ENCODE results near the gene PDE1A.

PDE1A gene

DNA sequence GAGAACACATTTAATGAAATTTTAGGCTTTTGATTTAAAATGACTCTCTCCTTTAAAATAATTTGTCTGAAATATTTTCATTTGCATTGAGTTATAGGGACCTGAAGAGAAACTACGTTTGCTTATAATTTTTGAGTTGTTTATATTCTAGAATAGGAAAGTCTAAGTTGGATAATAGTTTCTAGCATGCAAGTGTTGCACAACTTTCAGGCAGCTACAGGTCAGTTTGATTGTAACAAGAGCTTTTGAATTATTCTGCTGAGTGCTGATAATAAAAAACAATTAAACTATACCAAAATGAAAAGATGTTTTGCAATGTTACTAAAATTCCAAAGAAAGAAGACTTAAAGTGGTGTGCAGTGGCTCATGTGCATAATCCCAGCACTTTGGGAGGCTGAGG is 71.0 kb downstream of the PDE1A start:
- Histone ChIP-seq H3K27me3 (ENCODE audit: control insufficient read depth, insufficient read depth, low read length) (no peaks in the 10 kb centered on the region), H3K9me3 (ENCODE audit: control insufficient read depth, low read depth, low read length) (no peaks in the 10 kb centered on the region), H3K27ac (ENCODE audit: low read length) (no peak overlapping the region), H3K4me3 (ENCODE audit: low read length) (no peak overlapping the region), H3K9ac (ENCODE audit: low read length) (no peak overlapping the region), H3K4me1 (ENCODE audit: control insufficient read depth, low read depth, low read length) (no peaks in the 10 kb centered on the region), H3K36me3 (ENCODE audit: control insufficient read depth, low read depth, low read length) (no peaks in the 10 kb centered on the region)

DNA sequence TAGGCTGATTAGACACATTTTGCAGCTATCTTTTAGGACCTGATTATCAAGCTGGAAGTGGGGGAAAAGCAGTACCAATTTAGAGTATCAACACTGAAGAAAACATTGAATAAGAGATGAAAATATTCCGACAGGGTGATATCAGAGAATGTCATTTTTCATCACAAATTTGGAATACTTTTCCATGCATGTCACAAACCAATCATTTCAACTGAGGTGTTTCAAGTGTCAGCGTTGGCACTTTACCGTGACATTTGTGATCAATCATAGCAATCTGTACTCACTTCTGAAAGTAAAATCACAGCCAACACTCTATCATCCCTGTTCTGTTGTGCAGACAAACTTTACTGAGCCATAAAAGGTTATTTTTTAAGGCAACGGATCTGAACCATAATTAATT is 75.4 kb downstream of the PDE1A start:
- no peak overlapping the region for H3K9ac ChIP-seq (ENCODE audit: low read length)
- H3K4me3 ChIP-seq (ENCODE audit: low read length): no peak overlapping the region
- H3K27ac ChIP-seq (ENCODE audit: low read length): no peak overlapping the region
- no peaks in the 10 kb centered on the region for H3K4me1 ChIP-seq (ENCODE audit: control insufficient read depth, low read depth, low read length)
- no peaks in the 10 kb centered on the region for H3K27me3 ChIP-seq (ENCODE audit: control insufficient read depth, insufficient read depth, low read length)
- H3K36me3 ChIP-seq (ENCODE audit: control insufficient read depth, low read depth, low read length): no peaks in the 10 kb centered on the region
- no peaks in the 10 kb centered on the region for H3K9me3 ChIP-seq (ENCODE audit: control insufficient read depth, low read depth, low read length)

DNA sequence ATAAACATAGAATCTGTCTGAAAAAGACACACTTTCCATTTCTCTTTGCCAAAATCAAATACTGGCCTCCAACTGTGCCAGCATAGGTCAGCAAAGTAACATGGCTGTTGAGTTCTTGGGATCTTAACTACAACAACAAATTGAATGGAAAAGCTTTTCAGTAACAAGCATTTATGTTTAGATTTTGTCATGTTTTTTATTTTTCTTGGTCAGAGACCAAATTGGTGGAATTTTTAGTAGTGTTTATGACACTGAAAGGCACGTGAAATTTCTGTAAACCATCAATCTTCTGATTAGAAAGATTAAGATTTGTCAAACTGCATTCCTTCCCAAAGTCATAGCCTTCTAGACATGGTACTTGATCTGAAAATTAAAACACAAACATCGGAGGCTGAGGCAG is 77.6 kb downstream of the PDE1A start:
- Histone ChIP-seq H3K4me3 (ENCODE audit: low read length) (no peak overlapping the region), H3K4me1 (ENCODE audit: control insufficient read depth, low read depth, low read length) (no peaks in the 10 kb centered on the region), H3K9ac (ENCODE audit: low read length) (no peak overlapping the region), H3K27ac (ENCODE audit: low read length) (no peak overlapping the region), H3K27me3 (ENCODE audit: control insufficient read depth, insufficient read depth, low read length) (no peaks in the 10 kb centered on the region), H3K9me3 (ENCODE audit: control insufficient read depth, low read depth, low read length) (no peaks in the 10 kb centered on the region), H3K36me3 (ENCODE audit: control insufficient read depth, low read depth, low read length) (no peaks in the 10 kb centered on the region)

DNA sequence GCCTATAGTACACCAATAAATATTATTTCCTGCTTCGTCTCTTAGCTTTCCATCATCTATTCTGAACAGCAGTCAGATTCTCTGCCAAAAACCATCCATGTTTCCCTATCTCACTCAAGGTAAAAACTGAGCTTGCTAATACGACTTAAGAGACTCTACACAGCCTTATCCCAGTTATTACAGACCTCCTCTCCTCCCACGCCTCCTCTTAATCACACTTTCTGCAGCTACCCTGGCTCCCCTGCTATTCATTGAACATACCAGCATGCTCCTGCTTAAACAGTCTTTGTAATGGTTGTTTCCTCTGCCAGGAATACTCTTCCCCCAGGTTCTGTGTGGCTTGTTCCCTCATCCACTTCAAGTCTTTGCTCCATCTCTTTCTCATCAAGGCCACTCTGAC is 81.5 kb downstream of the PDE1A start:
- no peaks in the 10 kb centered on the region for H3K4me1 ChIP-seq (ENCODE audit: control insufficient read depth, low read depth, low read length)
- no peak overlapping the region for H3K9ac ChIP-seq (ENCODE audit: low read length)
- H3K9me3 ChIP-seq (ENCODE audit: control insufficient read depth, low read depth, low read length): no peaks in the 10 kb centered on the region
- H3K27me3 ChIP-seq (ENCODE audit: control insufficient read depth, insufficient read depth, low read length): no peaks in the 10 kb centered on the region
- no peaks in the 10 kb centered on the region for H3K36me3 ChIP-seq (ENCODE audit: control insufficient read depth, low read depth, low read length)
- no peak overlapping the region for H3K27ac ChIP-seq (ENCODE audit: low read length)
- no peak overlapping the region for H3K4me3 ChIP-seq (ENCODE audit: low read length)

DNA sequence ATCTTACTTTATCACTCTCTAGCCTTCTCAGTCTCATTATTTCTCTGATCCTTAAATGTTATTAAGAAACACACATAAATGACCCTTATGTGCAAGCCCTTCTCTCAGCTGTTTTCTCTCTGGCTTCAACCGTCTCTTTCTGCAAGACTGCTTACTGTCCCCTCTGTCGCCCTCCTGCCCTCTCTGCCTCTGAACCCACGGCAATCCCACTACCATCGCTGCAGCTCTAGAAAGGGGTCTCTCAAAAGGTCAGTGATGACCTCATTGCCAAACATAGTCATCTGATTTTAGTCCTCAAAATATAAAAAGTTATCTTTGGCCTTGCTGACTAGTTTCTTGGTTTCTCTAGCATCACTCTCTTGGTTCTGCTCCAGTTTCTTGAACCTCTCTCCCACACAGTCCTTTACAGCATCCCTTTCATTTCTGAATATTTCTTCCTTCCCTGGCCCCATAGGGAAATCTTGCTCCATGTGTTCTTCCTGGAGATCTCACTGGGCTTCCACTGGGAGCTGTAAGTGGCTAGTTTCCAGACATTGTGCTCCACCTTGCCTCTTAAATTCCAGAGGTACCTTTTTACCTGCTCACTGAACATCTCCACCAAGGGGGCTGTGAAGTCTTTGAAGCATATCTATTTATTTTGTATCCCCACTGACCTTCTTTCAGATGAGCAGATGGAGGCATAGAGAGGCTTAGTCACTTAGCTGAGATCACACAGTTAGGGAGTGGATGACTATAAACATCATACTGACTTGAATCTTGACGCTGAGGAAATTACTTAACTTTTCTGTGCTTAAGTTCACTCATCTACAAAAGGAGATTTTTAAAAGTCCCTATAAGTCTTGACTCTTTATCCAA is 96.2 kb downstream of the PDE1A start:
- Histone ChIP-seq H3K9ac (ENCODE audit: low read length) (no peak overlapping the region), H3K27ac (ENCODE audit: low read length) (no peak overlapping the region), H3K4me3 (ENCODE audit: low read length) (no peak overlapping the region), H3K9me3 (ENCODE audit: control insufficient read depth, low read depth, low read length) (no peaks in the 10 kb centered on the region), H3K27me3 (ENCODE audit: control insufficient read depth, insufficient read depth, low read length) (no peaks in the 10 kb centered on the region), H3K4me1 (ENCODE audit: control insufficient read depth, low read depth, low read length) (no peaks in the 10 kb centered on the region), H3K36me3 (ENCODE audit: control insufficient read depth, low read depth, low read length) (no peaks in the 10 kb centered on the region)

DNA sequence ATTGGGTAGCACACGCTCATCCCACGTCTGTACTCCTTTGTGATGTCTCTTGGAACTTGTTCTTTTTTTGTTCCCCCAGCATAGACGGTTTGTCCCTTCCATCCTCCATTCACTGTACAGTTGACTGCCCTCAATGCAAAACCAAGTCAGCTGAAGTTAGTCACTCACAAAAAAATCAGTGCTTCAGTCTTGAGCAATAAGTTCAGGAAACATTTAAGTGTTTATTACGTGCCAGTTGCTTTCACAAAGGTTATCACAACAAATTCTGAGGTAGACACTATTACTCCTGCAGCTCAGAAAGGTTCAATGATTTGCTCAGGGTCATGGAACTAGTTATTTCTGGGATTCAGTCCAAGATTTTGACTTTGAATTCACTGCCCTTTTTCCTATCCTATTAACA is 102.2 kb downstream of the PDE1A start:
- H3K27ac ChIP-seq (ENCODE audit: low read length): no peak overlapping the region
- H3K9me3 ChIP-seq (ENCODE audit: control insufficient read depth, low read depth, low read length): no peaks in the 10 kb centered on the region
- no peaks in the 10 kb centered on the region for H3K27me3 ChIP-seq (ENCODE audit: control insufficient read depth, insufficient read depth, low read length)
- H3K36me3 ChIP-seq (ENCODE audit: control insufficient read depth, low read depth, low read length): no peaks in the 10 kb centered on the region
- no peaks in the 10 kb centered on the region for H3K4me1 ChIP-seq (ENCODE audit: control insufficient read depth, low read depth, low read length)
- H3K9ac ChIP-seq (ENCODE audit: low read length): no peak overlapping the region
- H3K4me3 ChIP-seq (ENCODE audit: low read length): no peak overlapping the region

DNA sequence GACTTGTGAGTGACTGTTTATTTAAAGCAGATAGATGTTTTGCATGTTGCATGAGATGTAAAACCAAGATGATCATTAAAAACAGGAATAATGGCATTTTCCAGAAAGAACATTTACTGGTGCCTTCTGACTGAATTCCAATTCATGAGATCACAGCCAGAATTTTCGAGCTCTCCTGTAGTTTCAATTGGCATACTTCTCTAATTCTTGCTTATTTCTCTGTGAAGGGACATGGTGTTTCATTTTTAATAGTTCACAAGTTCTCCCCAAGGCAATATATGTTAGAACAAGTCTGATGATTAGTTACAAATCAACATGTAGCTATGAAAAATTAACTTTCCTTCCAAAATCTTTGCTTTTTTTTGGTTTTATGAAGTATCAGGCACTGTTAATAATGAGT is 105.7 kb downstream of the PDE1A start:
- H3K9me3 ChIP-seq (ENCODE audit: control insufficient read depth, low read depth, low read length): no peaks in the 10 kb centered on the region
- no peaks in the 10 kb centered on the region for H3K4me1 ChIP-seq (ENCODE audit: control insufficient read depth, low read depth, low read length)
- H3K9ac ChIP-seq (ENCODE audit: low read length): no peak overlapping the region
- H3K4me3 ChIP-seq (ENCODE audit: low read length): no peak overlapping the region
- no peaks in the 10 kb centered on the region for H3K27me3 ChIP-seq (ENCODE audit: control insufficient read depth, insufficient read depth, low read length)
- H3K36me3 ChIP-seq (ENCODE audit: control insufficient read depth, low read depth, low read length): no peaks in the 10 kb centered on the region
- no peak overlapping the region for H3K27ac ChIP-seq (ENCODE audit: low read length)

DNA sequence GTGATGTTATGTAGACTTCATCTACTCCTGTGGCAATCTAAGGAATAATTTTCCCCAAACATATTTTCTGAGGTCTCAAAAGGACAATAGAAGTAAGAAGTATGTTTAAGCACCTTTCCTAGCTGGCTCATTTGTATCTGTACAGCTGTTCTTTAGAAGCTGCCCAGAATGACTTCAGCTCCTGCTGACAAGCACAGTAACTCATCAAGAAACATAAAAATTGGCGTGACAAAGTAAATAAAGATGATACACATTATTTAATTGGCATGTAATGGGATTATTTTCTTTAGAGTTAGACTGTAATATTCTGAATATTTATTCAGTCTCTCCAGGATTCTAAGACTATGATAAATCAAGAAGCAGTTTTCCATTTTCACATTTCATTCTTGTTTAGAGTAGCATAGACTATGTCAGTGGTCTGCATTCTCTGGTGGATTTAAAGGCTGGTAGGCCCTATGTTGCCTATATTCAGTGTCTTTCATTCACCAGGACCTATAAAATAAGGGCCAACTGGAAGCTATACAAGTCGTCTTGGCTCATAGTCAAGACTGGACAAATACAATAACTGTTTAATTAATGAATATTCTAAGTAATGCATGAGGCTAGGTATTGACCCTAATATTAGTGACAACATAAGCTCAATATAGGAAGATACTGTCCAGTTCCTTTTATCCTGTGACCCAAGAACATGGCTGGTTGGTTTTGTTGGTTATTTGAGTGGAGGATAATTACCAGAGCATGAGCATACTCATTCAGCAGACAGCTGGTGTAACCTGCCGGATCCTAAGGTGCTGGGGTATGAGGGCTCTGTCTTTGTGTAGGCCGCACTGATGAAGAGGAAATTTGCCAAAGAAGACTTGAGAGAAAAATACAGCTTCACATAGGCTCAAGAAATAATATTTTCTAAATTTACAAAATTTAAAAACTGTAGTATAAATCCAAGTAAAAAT is 107.0 kb downstream of the PDE1A start:
- Histone ChIP-seq H3K27me3 (ENCODE audit: control insufficient read depth, insufficient read depth, low read length) (no peaks in the 10 kb centered on the region), H3K36me3 (ENCODE audit: control insufficient read depth, low read depth, low read length) (no peaks in the 10 kb centered on the region), H3K9me3 (ENCODE audit: control insufficient read depth, low read depth, low read length) (no peaks in the 10 kb centered on the region), H3K4me3 (ENCODE audit: low read length) (no peak overlapping the region), H3K4me1 (ENCODE audit: control insufficient read depth, low read depth, low read length) (no peaks in the 10 kb centered on the region), H3K9ac (ENCODE audit: low read length) (no peak overlapping the region), H3K27ac (ENCODE audit: low read length) (no peak overlapping the region)

DNA sequence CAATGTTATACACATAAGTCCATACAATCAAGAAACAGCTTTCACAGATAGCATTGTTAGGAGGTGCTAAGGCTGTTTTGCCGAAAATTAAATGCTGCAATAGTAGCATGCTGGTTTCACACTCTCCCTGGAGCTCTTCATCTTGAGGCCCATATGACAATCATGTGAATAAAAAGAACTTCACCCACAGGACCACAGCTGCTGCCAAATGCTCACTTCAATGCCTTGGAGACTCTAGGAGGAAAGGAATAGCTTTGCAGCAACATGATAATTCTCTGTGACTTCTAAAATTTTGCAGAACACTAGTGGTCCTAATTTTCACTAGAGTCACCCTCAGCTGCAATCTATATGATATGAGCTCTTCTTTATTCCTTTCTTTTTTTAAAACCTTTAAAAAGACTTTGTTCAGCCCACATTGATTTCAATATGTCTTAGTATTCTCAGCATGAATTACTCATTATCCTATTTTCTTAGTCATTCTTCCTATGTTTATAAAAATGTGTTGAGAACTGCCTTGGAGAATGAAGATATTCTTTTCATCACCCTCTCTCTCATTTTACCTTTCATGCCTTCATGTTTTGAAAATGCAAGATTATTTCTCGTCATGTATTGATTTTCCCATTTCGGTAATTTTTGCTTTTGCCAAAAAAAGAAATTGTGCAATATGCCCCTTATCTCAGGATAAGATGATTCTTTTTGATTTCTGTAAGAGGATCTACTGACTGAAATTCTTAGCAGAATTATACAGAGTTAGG is 108.2 kb downstream of the PDE1A start:
- no peaks in the 10 kb centered on the region for H3K9me3 ChIP-seq (ENCODE audit: control insufficient read depth, low read depth, low read length)
- no peak overlapping the region for H3K9ac ChIP-seq (ENCODE audit: low read length)
- no peak overlapping the region for H3K27ac ChIP-seq (ENCODE audit: low read length)
- H3K4me1 ChIP-seq (ENCODE audit: control insufficient read depth, low read depth, low read length): no peaks in the 10 kb centered on the region
- no peaks in the 10 kb centered on the region for H3K27me3 ChIP-seq (ENCODE audit: control insufficient read depth, insufficient read depth, low read length)
- H3K36me3 ChIP-seq (ENCODE audit: control insufficient read depth, low read depth, low read length): no peaks in the 10 kb centered on the region
- no peak overlapping the region for H3K4me3 ChIP-seq (ENCODE audit: low read length)

DNA sequence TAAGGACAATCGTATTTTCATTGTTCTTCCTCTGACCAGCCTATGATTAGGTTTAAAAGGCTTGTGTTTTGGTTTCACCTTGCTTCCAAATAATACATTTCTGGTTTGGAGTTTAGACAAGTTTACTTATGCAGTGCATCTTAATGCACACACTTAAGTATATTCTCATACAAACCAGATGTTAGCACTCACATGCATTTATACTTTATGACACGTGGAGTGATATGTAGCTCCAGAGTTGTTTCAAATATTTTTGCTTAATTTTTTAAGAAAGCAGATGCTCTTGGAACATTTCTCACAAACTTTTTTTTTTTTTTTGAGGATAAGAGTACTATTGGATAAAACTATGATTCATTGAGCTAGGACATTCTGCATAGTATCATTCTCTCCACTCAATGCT is 109.9 kb downstream of the PDE1A start:
- no peak overlapping the region for H3K4me3 ChIP-seq (ENCODE audit: low read length)
- H3K36me3 ChIP-seq (ENCODE audit: control insufficient read depth, low read depth, low read length): no peaks in the 10 kb centered on the region
- no peaks in the 10 kb centered on the region for H3K9me3 ChIP-seq (ENCODE audit: control insufficient read depth, low read depth, low read length)
- H3K9ac ChIP-seq (ENCODE audit: low read length): no peak overlapping the region
- H3K27me3 ChIP-seq (ENCODE audit: control insufficient read depth, insufficient read depth, low read length): no peaks in the 10 kb centered on the region
- H3K4me1 ChIP-seq (ENCODE audit: control insufficient read depth, low read depth, low read length): no peaks in the 10 kb centered on the region
- no peak overlapping the region for H3K27ac ChIP-seq (ENCODE audit: low read length)

DNA sequence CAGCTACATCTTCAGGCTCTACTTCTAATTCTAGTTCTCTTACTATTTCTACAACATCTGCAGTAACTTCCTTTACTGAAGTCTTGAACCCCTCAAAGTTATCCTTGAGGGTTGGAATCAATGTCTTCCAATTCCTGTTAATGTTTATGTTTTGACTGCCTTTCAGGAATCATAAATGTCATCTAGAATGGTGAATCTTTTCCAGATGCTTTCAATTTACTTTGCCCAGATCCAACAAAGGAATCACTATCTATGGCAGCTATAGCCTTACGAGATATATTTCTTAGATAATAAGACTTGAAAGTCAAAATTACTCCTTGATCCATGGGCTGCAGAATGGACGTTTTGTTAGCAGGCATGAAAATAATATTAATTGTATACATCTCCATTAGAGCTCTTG is 123.9 kb downstream of the PDE1A start:
- H3K4me3 ChIP-seq (ENCODE audit: low read length): no peak overlapping the region
- H3K9me3 ChIP-seq (ENCODE audit: control insufficient read depth, low read depth, low read length): no peaks in the 10 kb centered on the region
- H3K9ac ChIP-seq (ENCODE audit: low read length): no peak overlapping the region
- H3K4me1 ChIP-seq (ENCODE audit: control insufficient read depth, low read depth, low read length): no peaks in the 10 kb centered on the region
- no peaks in the 10 kb centered on the region for H3K36me3 ChIP-seq (ENCODE audit: control insufficient read depth, low read depth, low read length)
- no peaks in the 10 kb centered on the region for H3K27me3 ChIP-seq (ENCODE audit: control insufficient read depth, insufficient read depth, low read length)
- H3K27ac ChIP-seq (ENCODE audit: low read length): no peak overlapping the region
